HepG2 (cell line): ENCODE data around the gene CAMSAP2. TPM values are rescaled to one million over a fixed set of nuclear protein-coding genes. Genes with fewer than 3 reads are reported as not detected.

Experiments used
- BORCS8-MEF2B ChIP-seq: sonication (generic); formaldehyde crosslinking; IDR thresholded peaks from 2 replicates; pipeline ENCODE4 v1.8.0; 2022; ENCODE audit warnings: mild to moderate bottlenecking, missing genetic modification reagents
- HNF1A ChIP-seq, 2 experiments: sonication (generic) in 1 of 2; formaldehyde crosslinking in 1 of 2; IDR thresholded peaks; 2 replicates each; pipeline versions ENCODE4 v1.4.0 to v1.6.1; 2016 to 2020; ENCODE audit warnings: borderline replicate concordance in 1 of 2, low read depth in 1 of 2, mild to moderate bottlenecking in 1 of 2, missing genetic modification reagents in 1 of 2
- IRX3 ChIP-seq: sonication (generic); formaldehyde crosslinking; IDR thresholded peaks from 2 replicates; pipeline ENCODE4 v1.8.1; 2023; ENCODE audit warnings: mild to moderate bottlenecking, low read depth, missing genetic modification reagents, borderline replicate concordance
- KDM6A ChIP-seq: IDR thresholded peaks from 2 replicates; pipeline ENCODE4 v1.6.1; 2016; ENCODE audit warnings: low read depth
- SMARCE1 ChIP-seq: fragments of 450-650 bp; IDR thresholded peaks from 2 replicates; pipeline ENCODE4 v1.6.1; 2017; ENCODE audit warnings: borderline replicate concordance
- ZBTB40 ChIP-seq, 2 experiments: fragments of 450-650 bp in 1 of 2; sonication (generic) in 1 of 2; formaldehyde crosslinking in 1 of 2; IDR thresholded peaks; 2 replicates each; pipeline versions ENCODE4 v1.6.1 to v1.8.0; 2016 to 2022; ENCODE audit warnings: antibody characterized with exemption in 1 of 2, mild to moderate bottlenecking in 1 of 2, missing genetic modification reagents in 1 of 2
- ZNF264 ChIP-seq: sonication (generic); formaldehyde crosslinking; IDR thresholded peaks from 2 replicates; pipeline ENCODE4 v1.4.0; 2020; ENCODE audit warnings: missing genetic modification reagents
- polyA plus RNA-seq, 8 experiments: library from polyadenylated mRNA; depleted of rRNA in 3 of 8; stranded (reverse) in 7 of 8; unstranded in 1 of 8; fragments of >200 nt; fragmentation: Illumina TruSeq in 4 of 8; extraction: Trizol in 4 of 8; gene quantifications; 2 replicates each; pipeline versions ENCODE4 v1.2.1 to v1.2.3, GENCODE V29; 2011 to 2016; ENCODE audit warnings: low read depth in 4 of 8, missing spikeins in 1 of 8, mixed read lengths in 1 of 8; ENCODE audit not compliant: insufficient read depth in 1 of 8
- total RNA-seq, 5 experiments: library from RNA; depleted of rRNA; stranded (reverse); fragments of >200 nt; fragmentation: Illumina TruSeq; extraction: Trizol; gene quantifications; 2 replicates each; pipeline ENCODE4 v1.2.3, GENCODE V29; 2016; ENCODE audit warnings: low read depth in 1 of 5

Gene CAMSAP2
- total and polyA plus RNA-seq, 2 of the 13 experiments (the other 11 are each of a cell fraction or from before 2014, with no cell fraction given) = 3.4 to 8.2 TPM

GRCh38 chr1:200784576-200784975 lies 45.9 kb downstream of the CAMSAP2 start (continued):
- TF ChIP-seq ZBTB40 (IDR thresholded peaks at IDR 0.05) = no peak
- no peak for TF ChIP-seq ZBTB40 (CRISPR knock-in tag; IDR thresholded peaks at IDR 0.05)
- TF ChIP-seq KDM6A (CRISPR knock-in tag) = no peak
- TF ChIP-seq ZNF264 (CRISPR knock-in tag) = no peak
- no peak for TF ChIP-seq IRX3
- no peak for TF ChIP-seq HNF1A (IDR thresholded peaks at IDR 0.05; ENCODE audit: low read depth)
- TF ChIP-seq HNF1A (CRISPR knock-in tag; IDR thresholded peaks at IDR 0.05; ENCODE audit: borderline replicate concordance) = no peak
- no peak for TF ChIP-seq SMARCE1
- TF ChIP-seq BORCS8-MEF2B (CRISPR knock-in tag) = no peak
